GM12872 (cell line): ENCODE data around the gene UNKL.

Source experiments
- CTCF ChIP-seq: IDR thresholded peaks from 3 replicates; pipeline ENCODE4 v1.5.1; 2011; ENCODE audit warnings: low read depth, mild to moderate bottlenecking, low read length, moderate library complexity; ENCODE audit not compliant: insufficient read depth

The UNKL gene

GRCh38 chr16:1327619-1327947 is 86.9 kb downstream of the UNKL start:
- no peak for TF ChIP-seq CTCF

- no peak for TF ChIP-seq CTCF
Measured at GRCh38 chr16:1326946-1327618, 87.4 kb downstream of the UNKL start.

- TF ChIP-seq CTCF: no peak
Measured at GRCh38 chr16:1326391-1326790, 88.1 kb downstream of the UNKL start.

- no peak for TF ChIP-seq CTCF
Measured at GRCh38 chr16:1325673-1326371, 88.7 kb downstream of the UNKL start.

- TF ChIP-seq CTCF: no peak
Measured at GRCh38 chr16:1325261-1325660, 89.2 kb downstream of the UNKL start.

- TF ChIP-seq CTCF: no peak
Measured at GRCh38 chr16:1324286-1324826, 90.1 kb downstream of the UNKL start.

GRCh38 chr16:1323296-1324239 is 90.9 kb downstream of the UNKL start:
- no peak for TF ChIP-seq CTCF
